Stimulated activated CD4-positive, alpha-beta T cell treated with anti-CD3 and anti-CD28 coated beads, TNF-alpha, amount 100 ng/mL, for 24 hours (primary cell): ENCODE measurements around the gene LY6G5C.

Source experiments
- DNase-seq, 3 experiments: peaks; one replicate each; pipeline ENCODE4 v3.0.0-alpha.2; 2020; ENCODE audit warnings: low read depth in 3 of 3

LY6G5C gene

GRCh38 chr6:31642798-31643570 lies 37.9 kb downstream of the LY6G5C start:
- DNase-seq, result no peak

DNA sequence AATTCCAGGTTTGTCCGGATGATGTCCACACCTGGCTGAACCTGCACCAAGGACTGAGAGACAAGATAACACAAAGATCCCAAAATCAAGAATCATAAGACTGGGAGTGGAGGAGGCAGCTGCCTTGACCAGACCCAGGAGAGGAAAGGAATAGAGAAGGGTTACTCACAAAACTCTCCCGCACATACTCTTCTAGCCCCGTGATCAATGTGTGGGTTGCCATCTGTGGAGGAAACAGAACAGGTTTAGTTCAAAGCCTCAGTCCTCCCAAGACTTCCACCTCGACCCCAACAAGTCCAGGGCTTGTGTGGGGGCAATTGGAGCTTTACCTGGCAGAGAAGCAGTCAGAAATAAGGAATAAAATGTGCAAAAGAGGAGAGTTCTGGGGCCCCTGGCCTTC lies 39.5 kb downstream of the LY6G5C start:
- no peak for DNase-seq

GRCh38 chr6:31640612-31641011 lies 40.3 kb downstream of the LY6G5C start:
- no peak for DNase-seq

GRCh38 chr6:31639449-31639861 lies 41.4 kb downstream of the LY6G5C start:
- peak in 1 of 3 experiments; percentile 40 for DNase-seq

- DNase-seq, result no peak
These were observed 41.8 kb downstream of the LY6G5C start for GRCh38 chr6:31639043-31639442.

GRCh38 chr6:31636698-31637596 lies 43.9 kb downstream of the LY6G5C start:
- no peak for DNase-seq

GRCh38 chr6:31634969-31635575 lies 45.8 kb downstream of the LY6G5C start:
- no peak for DNase-seq

GRCh38 chr6:31634131-31634530 lies 46.7 kb downstream of the LY6G5C start:
- DNase-seq, result no peak

DNA sequence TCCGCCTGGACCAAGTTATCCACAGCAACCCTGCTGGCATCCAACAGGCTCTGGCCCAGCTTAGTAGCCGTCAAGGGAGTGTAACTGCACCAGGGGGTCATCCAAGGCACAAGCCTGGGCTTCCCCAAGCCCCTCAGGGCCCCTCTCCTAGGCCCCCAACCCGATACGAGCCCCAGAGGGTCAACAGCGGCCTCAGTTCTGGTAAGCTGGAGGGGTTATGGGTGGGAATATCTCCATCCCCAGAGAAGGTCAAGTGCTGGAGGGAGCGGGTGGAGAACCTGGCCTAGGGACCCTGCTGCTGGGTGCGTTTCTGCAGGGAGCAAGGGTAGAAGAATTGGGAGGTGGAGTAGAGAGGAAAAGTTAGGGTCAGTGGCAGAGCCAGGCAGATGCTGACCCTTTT lies 47.4 kb downstream of the LY6G5C start:
- no peak for DNase-seq

DNA sequence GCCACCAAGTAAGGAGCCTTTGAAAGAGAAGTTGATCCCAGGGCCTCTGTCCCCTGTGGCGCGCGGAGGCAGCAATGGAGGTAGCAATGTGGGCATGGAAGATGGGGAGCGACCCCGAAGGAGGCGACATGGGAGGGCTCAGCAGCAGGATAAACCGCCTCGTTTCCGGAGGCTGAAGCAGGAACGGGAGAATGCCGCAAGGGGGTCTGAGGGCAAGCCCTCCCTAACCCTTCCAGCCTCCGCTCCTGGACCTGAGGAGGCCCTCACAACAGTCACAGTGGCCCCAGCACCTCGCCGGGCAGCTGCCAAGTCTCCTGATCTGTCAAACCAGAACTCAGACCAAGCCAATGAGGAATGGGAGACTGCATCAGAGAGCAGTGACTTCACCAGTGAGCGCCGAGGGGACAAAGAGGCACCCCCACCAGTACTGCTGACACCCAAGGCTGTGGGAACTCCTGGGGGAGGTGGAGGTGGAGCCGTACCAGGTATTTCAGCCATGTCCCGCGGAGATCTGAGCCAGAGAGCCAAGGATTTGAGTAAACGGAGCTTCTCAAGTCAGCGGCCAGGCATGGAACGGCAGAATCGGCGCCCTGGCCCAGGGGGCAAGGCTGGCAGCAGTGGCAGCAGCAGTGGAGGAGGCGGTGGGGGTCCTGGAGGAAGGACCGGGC lies 48.5 kb downstream of the LY6G5C start:
- DNase-seq, result no peak

GRCh38 chr6:31631681-31632278 lies 49.1 kb downstream of the LY6G5C start:
- DNase-seq, result no peak

DNA sequence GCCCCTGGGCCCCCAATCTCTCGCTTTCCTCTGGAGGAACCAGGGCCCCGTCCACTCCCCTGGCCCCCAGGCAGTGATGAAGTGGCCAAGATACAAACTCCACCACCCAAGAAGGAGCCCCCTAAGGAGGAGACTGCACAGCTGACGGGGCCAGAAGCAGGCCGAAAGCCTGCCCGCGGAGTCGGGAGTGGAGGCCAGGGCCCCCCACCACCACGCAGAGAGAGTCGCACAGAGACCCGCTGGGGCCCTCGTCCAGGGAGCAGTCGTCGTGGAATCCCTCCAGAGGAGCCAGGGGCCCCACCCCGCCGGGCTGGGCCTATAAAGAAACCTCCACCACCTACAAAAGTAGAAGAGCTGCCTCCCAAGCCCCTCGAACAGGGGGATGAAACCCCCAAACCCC lies 49.7 kb downstream of the LY6G5C start:
- no peak for DNase-seq

- no peak for DNase-seq
These were observed 50.5 kb downstream of the LY6G5C start for GRCh38 chr6:31630177-31630934.

DNA sequence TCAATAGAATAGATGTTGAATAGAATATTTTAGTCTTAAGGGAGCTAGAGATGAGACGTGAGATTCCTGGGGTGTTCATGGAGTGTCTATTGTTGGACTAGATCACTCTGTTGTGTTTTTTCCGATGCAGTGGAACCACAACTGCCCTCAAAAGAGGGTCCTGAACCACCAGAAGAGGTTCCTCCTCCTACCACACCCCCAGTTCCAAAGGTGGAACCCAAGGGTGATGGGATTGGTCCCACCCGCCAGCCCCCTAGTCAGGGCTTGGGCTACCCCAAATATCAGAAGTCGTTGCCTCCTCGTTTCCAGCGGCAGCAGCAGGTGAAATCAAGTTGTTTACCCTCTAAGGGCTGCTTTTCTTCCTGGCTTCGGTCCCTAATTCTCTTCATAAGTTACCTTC lies 51.9 kb downstream of the LY6G5C start:
- no peak for DNase-seq

GRCh38 chr6:31627690-31628287 lies 53.1 kb downstream of the LY6G5C start:
- no peak for DNase-seq

GRCh38 chr6:31626952-31627351 lies 53.9 kb downstream of the LY6G5C start:
- DNase-seq, result no peak
